Measurements from ENCODE around the gene ARHGAP5. TPM values are rescaled to one million over a fixed set of nuclear protein-coding genes. Genes with fewer than 3 reads are reported as not detected.

The ARHGAP5 gene
- total and polyA plus RNA-seq, 9 donors: 20.6 to 206 (median 139) TPM

DNA sequence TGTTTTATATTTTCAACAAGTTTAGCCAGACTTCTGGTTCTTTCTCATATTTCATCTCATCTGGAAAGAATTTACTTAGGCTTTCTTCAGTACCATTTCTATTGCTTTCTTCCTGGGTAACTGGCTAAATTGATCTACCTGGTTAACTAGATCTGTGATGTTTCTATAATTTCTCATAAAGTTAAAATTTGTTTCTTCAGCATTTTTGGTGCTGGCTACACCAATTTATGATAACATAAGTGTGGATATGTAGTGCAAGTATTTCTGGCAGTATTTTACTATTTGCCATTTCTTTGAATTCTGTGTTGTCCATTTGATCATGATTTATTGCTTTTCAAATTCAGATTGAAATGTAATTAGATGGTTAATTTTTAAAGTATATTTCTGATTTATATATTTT lies 25.9 kb downstream of the ARHGAP5 start:
- intact Hi-C loops (cut with DNase I): no loop called here
- H3K4me1 ChIP-seq (ENCODE audit: insufficient read depth): peaks cover 1% of the 10 kb centered on the region
- H3K36me3 ChIP-seq: no peaks in the 10 kb centered on the region
- no peak overlapping the region for H3K27ac ChIP-seq
- no peak overlapping the region for H3K4me3 ChIP-seq
- TF ChIP-seq EP300 (IDR thresholded peaks at IDR 0.05) (no peak), POLR2A (IDR thresholded peaks at IDR 0.05) (no peak)
- TF ChIP-seq, protein P1, sequence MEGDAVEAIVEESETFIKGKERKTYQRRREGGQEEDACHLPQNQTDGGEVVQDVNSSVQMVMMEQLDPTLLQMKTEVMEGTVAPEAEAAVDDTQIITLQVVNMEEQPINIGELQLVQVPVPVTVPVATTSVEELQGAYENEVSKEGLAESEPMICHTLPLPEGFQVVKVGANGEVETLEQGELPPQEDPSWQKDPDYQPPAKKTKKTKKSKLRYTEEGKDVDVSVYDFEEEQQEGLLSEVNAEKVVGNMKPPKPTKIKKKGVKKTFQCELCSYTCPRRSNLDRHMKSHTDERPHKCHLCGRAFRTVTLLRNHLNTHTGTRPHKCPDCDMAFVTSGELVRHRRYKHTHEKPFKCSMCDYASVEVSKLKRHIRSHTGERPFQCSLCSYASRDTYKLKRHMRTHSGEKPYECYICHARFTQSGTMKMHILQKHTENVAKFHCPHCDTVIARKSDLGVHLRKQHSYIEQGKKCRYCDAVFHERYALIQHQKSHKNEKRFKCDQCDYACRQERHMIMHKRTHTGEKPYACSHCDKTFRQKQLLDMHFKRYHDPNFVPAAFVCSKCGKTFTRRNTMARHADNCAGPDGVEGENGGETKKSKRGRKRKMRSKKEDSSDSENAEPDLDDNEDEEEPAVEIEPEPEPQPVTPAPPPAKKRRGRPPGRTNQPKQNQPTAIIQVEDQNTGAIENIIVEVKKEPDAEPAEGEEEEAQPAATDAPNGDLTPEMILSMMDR (IDR thresholded peaks at IDR 0.05): no peak
- DNase-seq: no peak
- no peaks in the 10 kb centered on the region for H3K27me3 ChIP-seq
- no peaks in the 10 kb centered on the region for H3K9me3 ChIP-seq

DNA sequence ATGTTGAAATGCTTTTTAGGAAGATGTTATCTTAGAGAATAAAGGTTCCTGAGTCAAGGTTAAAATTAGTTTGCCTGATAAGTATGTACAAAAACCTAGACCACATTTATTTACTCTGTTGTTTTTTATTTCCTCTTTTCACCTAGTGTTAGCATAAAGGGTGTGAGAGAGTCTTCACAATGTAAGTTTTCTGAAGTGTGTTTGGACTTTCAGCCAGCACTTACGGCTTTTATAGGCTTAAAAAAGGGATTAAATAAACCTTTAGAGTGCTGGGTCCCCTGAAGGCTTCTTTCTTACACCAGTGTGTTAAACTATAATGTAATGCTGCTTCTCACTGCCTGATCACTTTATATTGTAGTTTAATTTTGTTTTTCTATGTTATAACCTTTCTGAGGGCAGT lies 27.2 kb downstream of the ARHGAP5 start:
- H3K4me1 ChIP-seq (ENCODE audit: insufficient read depth): peaks cover 1% of the 10 kb centered on the region
- no peak overlapping the region for H3K27ac ChIP-seq
- WGBS, 3 donors: 91 to 94% (median 94%) methylated on average over 1 of the region's 1 CpG
- H3K27me3 ChIP-seq: no peaks in the 10 kb centered on the region
- H3K9me3 ChIP-seq: no peaks in the 10 kb centered on the region
- H3K36me3 ChIP-seq: no peaks in the 10 kb centered on the region
- DNase-seq: no peak
- H3K4me3 ChIP-seq: no peak overlapping the region
- intact Hi-C loops (cut with DNase I): no loop called here
- TF ChIP-seq POLR2A (IDR thresholded peaks at IDR 0.05): no peak
- TF ChIP-seq, protein P1 (IDR thresholded peaks at IDR 0.05): no peak
- TF ChIP-seq EP300 (IDR thresholded peaks at IDR 0.05): no peak

DNA sequence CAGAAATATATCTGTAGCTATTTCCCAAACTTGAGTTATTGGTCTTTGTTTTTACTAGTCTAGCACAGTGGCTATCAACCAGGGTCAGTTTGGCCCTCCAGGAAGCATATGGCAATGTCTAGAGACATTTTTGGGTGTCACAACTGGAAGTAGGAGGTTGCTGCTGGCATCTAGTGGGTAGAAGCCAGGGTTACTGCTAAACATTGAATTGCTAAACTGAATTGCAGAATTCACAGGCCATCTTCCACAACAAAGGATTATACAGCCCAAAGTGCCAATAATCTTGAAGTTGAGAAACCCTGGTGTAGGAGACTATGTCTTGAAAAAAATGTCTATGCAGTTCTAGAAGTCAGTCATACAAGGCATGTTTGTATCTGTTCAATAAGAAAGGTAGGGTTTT lies 27.7 kb downstream of the ARHGAP5 start:
- H3K4me1 ChIP-seq (ENCODE audit: insufficient read depth): peaks cover 1% of the 10 kb centered on the region

DNA sequence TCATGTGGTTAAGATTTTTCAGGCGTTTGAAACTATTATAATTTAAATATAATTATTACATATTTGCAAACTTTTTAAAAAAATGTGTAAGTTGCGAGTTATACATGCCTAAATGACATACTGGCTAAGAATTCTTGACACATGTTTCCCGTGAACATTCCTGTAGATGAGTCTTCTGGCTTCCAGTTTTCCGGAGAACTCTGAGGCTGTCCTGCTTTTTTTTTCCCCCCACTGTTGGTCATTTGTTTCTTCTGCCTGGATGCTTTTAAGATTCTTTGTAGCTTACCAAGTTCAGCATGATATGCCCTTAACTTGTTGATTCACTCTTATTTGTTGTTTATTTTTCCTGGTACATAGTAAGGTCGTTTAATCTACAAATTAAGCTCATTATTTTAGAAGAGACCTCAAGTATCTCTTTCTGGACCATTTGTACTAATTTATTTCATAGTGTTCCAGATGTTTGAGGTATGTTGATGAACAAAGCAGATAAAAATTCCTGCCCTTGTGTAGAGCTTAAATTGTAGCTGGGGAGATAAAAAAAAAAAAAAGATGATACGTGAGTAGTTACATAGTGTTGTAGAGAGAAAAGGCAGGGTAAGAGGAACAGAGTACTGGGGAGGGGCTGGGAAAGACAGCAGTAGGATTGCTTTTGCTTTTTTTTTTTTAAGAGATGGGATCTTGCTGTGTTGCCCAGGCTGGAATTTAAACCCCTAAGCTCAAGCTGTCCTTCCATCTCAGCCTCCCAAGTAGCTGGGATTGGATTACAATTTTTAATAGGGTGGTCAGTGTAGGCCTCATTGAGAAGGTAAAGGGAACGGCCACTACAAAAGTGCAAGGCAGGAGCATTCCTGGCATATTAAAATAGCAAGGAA lies 32.8 kb downstream of the ARHGAP5 start:
- WGBS, 3 donors: 83 to 85% (median 84%) methylated on average over 7 of the region's 7 CpGs
- no peak for DNase-seq
- no peaks in the 10 kb centered on the region for H3K27me3 ChIP-seq
- peaks cover 2% of the 10 kb centered on the region for H3K4me1 ChIP-seq (ENCODE audit: insufficient read depth)
- H3K27ac ChIP-seq: no peak overlapping the region
- H3K9me3 ChIP-seq: no peaks in the 10 kb centered on the region
- H3K36me3 ChIP-seq: no peaks in the 10 kb centered on the region
- H3K4me3 ChIP-seq: no peak overlapping the region
- TF ChIP-seq POLR2A (IDR thresholded peaks at IDR 0.05): no peak
- intact Hi-C loops (cut with DNase I): no loop called here

More for the DNA sequence above, 27.7 kb downstream of the ARHGAP5 start:
- H3K27ac ChIP-seq: no peak overlapping the region
- DNase-seq: no peak
- no peaks in the 10 kb centered on the region for H3K36me3 ChIP-seq
- intact Hi-C loops (cut with DNase I): no loop called here
- H3K4me3 ChIP-seq: no peak overlapping the region
- H3K27me3 ChIP-seq: no peaks in the 10 kb centered on the region
- no peaks in the 10 kb centered on the region for H3K9me3 ChIP-seq
- TF ChIP-seq POLR2A (IDR thresholded peaks at IDR 0.05) (no peak), EP300 (IDR thresholded peaks at IDR 0.05) (no peak)
- TF ChIP-seq, protein P1 (IDR thresholded peaks at IDR 0.05): no peak

DNA sequence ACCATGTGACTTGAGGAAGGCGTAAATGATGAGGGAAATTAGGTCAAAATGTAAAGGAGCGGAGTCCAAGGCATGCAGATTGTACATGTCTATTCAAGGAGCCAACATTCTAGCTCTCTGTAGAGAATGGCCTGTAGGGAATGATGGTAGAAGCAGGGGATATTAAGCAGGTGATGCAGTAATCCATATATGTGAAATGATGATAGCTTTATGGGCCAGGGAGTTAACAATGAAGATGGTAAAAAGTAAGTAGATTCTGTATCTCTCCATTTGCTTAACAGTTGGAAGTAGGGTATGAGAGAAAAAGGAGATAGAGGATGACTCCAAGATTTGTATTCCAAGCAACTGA lies 33.4 kb downstream of the ARHGAP5 start:
- H3K4me3 ChIP-seq: no peak overlapping the region
- DNase-seq: no peak
- no peaks in the 10 kb centered on the region for H3K27me3 ChIP-seq
- peaks cover 2% of the 10 kb centered on the region for H3K4me1 ChIP-seq (ENCODE audit: insufficient read depth)
- no peak overlapping the region for H3K27ac ChIP-seq
- 93 to 100% (median 97%) methylated on average over 2 of the region's 2 CpGs for WGBS, 3 donors
- TF ChIP-seq, protein P1 (IDR thresholded peaks at IDR 0.05): no peak
- TF ChIP-seq EP300 (IDR thresholded peaks at IDR 0.05) (no peak), POLR2A (IDR thresholded peaks at IDR 0.05) (no peak)
- no peaks in the 10 kb centered on the region for H3K36me3 ChIP-seq
- H3K9me3 ChIP-seq: no peaks in the 10 kb centered on the region
- intact Hi-C loops (cut with DNase I): no loop called here

Data from ovary (tissue), 9 donors.